GM19463 (cell line): ENCODE results near the gene MYO7A.

ENCODE experiments used
- ATAC-seq: cut with Tn5 transposase; IDR thresholded peaks from one replicate; pipeline ENCODE4 v1.9.1; 2021; ENCODE audit warnings: mild to moderate bottlenecking, moderate library complexity; ENCODE audit not compliant: unreplicated experiment

Gene MYO7A

DNA sequence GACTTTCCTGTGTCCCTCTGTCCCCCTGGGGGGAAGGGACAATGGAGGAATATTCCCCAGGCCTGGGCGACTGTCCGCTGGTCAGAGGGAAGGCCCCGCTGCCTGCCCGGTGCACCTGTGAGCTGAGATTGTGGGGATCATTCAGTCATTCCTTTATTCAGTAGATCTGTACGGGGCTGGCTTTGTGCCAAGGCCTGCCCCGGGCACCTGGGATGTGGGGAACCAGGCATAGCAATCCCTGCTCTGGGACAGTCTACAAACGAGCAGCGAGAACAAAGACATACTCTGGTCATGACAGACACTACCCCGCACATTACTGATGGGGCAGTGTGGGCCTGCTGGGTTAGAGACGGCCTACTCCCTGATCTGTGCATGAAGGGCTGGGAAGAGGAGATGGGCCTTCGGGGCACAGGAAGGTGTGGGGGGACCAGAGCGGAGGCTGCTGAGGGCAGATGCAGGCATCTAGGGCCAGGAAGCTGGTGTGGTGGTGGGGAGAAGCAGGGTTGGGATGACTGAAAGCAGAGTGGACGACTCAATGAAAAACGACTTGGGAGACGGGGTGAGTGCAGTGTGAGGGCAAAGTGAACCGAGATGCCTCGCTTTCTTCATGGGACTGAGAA, 1.8 kb upstream of the MYO7A start:
- no peak for ATAC-seq

DNA sequence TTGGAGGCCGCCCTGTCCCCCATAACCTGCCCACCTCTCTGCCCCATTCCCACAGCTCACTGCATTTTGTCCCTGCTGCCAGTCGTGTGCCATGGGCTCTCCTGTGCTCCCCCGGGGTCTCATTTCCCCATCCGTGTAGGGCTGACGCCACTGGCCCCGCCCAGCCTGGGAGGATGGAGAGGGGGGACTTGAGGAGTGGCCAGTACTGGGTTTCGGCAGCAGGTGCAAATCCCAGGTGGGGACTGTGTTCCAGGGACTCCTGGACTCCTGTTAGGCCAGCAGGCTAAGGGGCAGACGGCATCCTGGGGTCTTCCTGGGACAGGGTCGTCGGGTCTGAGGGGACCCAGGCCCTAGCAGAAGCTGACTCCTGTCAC, 1.2 kb upstream of the MYO7A start:
- ATAC-seq: no peak

DNA sequence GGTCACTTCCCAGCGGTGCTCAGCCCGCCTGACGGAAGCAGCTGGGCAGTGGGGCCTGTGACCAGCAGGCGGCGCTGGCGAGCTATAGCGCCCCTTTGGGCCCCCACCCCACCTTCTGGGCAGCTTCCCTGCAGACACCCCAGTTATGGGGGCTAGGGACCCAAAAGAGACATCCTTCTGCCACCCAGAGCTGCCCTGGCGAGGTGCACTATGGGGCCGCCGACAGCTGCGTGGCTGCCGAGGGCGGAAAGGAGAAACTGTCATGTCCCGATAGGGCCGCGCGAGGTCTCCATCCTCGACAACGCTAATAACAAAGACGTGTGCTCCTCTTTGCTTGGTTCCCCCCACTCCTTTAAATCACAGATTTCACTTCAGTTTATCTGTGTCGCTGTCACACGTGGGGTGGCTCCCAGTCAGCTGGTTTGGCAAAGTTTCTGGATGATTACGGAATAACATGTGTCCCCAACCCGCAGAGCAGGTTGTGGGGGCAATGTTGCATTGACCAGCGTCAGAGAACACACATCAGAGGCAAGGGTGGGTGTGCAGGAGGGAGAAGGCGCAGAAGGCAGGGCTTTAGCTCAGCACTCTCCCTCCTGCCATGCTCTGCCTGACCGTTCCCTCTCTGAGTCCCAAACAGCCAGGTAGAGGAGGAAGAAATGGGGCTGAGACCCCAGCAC, 673 bp upstream of the MYO7A start:
- ATAC-seq: no peak

DNA sequence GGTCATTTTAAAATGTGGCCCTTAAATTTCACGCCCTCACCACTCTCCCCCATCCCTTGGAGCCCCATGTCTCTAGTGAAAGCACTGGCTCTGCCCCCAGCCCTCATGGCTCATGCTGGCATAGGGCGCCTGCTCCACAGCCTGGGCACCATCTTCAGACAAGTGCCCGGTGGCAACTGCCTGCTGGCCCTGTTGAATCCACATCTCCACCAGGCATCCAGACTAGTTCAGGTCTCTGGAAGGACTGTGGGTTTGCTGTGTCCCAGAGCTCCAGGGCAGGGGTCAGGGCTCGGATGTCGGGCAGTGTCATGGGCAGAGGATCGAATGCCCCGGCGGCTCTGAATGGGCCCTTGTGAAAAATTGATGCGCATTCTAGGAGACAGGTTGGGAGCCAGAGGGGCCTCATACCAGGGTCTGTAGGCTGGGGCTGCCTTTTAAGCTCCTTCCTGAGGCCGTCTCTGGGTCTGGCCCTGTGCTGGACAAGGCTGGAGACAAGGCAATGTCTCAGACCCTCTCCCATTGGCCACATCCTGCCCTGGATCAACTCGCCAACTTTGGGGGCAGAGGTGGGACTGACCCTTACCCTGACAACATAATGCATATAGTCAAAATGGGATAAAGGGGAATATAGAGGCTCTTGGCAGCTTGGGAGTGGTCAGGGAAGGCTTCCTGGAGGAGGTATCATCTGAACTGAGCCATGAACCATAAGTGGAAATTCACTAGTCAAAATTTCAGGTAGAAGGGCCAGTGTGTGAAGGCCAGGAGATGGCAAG, 1.2 kb downstream of the MYO7A start:
- no peak for ATAC-seq

DNA sequence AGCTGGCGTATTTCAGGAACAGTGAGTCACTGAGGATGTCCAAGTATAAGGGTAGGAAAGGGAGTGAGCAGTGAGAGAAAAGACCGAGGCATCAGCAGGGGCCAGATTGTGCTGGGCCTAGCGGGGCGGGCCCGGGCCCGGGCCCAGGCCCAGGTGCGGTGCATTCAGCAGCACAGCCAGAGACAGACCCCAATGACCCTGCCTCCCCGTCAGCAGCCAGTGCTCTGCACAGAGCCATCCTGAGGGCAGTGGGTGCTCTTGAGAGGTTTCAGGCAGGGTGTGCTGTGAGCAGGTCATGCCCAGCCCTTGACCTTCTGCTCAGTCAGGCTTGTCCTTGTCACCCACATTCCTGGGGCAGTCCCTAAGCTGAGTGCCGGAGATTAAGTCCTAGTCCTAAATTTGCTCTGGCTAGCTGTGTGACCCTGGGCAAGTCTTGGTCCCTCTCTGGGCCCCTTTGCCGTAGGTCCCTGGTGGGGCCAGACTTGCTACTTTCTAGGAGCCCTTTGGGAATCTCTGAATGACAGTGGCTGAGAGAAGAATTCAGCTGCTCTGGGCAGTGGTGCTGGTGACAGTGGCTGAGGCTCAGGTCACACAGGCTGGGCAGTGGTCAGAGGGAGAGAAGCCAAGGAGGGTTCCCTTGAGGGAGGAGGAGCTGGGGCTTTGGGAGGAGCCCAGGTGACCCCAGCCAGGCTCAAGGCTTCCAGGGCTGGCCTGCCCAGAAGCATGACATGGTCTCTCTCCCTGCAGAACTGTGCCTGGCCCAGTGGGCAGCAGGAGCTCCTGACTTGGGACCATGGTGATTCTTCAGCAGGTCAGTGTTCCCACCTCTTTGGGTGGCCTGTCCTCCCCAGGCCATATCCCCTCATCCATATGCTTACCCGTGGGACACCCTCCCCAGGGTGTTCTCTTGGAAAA, 2.1 kb downstream of the MYO7A start:
- ATAC-seq: no peak

DNA sequence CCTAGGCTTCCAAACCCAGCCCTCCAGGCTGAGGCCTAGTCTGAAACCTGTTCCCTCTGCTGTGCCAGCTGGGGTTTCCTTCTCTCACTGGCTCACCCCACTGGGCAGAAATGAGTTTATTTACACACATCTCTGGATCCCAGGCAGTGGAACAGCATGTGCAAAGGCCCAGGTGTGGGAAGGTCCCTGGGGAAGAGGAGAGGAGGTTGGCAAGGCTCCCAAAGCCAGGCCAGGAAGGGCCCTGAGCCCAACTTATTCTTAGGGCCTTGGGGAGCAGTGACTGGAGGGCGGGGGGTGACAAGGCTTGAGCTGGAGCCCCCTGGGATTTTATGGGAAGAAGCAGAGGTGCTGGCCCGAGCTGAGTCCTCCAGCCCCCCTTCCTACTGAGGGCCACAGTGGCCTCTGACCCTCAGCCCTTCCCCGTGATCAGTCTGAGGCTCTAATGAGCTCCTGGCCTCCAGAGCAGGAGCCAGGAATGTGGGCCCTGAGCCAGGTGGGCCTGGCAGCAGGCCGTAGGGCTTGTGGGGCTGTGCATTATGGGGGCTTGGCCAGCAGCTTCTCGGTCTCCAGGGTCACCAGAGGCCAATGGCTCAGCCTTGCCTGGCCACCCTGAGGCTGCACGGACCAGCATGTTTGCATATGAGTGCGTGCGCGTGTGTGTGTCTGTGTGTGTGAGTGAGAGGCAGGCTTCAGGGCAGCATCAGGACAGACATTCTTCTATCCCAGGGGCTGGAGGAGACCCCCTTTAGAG, 2.9 kb downstream of the MYO7A start:
- no peak for ATAC-seq

DNA sequence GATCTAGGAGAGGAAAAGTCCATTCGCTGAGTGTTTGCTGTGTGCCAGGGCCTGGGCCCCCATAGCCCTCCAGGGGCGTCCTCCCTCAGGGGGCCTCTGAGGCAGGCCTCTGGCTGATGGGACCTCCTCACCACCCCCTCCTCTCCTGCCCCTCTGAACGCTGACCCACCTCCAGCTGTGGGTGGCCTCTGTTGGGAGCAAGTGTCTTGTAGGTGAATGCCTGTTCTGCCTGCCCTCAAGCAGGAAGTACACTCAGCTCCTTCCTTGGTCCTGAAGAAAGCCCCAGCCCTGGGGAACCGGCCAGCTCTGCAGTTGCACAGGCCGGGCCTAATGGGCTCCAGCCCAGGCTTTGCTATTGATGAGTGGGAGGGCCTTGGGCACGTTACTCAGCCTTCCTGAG, 3.5 kb downstream of the MYO7A start:
- ATAC-seq: no peak

DNA sequence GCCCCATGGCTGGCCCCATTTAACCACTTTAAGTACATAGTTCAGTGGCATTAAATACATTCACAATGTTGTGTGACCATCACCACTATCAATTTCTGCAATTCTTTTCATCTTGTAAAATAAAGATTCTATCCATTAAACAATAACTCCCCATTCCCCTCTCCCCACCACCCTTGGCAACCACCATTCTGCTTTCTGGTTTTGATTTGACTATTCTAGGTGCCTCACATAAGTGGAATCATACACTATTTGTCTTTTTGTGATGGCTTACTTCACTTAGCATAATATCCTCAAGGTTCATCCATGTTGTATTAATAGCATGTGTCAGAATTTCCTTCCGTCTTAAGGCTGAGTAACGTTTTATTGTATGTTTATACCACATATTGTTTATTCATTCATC, 7.0 kb downstream of the MYO7A start:
- no peak for ATAC-seq

DNA sequence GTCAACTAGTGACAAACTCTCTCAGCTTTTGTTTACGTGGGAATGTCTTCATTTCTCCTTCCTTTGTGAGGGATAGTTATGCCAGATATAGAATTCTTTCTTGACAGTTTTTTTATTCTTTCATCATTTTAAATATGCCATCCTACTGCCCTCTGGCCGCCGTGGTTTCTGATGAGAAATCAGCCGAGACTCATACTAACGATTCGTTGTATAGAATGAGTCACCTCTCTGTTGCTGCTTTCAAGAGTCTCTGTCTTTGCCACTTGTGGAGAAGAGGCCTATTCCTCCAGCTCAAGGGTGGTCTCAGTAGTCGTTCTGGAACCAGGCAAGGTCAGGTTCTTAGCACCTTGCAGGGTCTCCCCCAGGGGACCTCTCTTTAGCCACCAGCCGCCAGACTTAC, 8.0 kb downstream of the MYO7A start:
- ATAC-seq: no peak

DNA sequence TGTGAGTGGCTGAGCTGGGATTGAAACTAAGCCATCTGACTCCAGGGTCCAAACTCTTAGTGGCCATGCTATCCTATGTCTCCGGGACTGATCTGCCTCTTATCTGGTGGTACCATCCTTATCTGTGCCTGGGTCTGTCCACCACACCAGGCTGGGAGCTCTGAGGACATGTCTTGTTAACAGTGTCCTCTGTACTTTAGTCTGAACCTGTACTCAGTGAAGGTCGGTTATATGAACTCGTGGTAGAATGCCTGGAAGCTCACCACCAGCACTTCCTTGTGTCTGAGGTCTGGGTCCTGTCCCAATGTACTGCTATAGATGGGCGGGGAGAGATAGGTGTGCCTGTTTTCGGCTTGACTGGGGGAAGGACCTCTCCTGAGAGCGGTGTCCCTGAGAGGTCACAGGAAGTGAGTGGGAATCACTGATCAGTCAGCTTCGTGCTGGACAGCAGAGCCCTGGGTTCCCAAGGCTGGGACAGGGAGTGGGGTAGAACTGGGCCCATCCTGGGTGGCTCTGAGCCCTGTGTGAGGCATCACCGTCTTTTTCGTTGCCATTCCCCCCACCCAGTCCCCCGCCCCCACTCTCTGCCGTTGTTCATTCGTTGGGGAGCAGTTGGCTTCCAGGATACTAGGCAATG, 8.9 kb downstream of the MYO7A start:
- ATAC-seq: no peak

DNA sequence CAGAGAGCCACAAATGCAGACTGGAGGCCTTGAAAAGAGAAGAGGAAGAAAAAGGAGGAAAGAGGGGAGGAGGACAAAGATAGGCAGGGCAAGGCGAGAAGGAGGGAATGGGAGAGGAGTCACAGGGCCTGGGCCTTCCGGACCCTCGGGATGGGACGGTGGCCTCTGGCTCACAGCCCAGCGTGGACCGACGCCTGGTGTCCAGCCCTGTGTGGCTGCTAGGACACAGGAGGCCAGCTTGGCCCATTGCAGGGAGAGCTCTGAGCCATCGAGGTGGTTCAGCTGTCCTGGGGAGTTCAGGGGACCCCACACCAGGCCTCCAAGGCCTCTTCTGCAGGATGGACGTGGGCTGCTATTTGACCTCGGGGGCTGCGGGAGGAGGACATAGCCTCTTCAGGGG, 9.4 kb downstream of the MYO7A start:
- no peak for ATAC-seq

DNA sequence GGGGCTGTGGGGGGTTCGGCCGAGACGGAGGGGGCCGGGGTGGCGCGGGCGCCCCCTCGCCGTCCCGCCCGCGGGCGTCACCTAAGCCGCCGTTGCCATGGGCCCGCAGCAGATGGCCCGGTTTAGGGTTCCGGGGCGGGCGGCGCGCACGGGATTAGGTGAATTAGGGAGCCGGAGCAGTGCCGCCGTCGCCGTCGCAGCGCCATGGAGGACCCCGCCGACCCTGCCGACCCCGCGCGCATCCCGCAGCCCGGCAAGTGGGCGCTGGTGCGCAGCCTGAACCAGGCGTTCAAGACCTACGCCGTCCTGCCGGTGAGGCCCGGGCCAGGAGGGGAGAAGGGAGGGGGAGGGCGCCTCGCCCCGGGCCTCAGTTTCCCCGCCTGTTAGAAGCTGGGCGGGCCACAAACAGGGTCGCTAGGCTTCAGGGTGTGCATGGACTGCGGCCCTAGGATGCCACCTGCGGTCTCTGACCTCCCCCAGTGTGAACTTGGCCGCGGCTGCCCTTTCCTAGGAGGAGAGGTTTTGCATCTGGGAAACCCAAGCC, 10.1 kb downstream of the MYO7A start:
- ATAC-seq: no peak

DNA sequence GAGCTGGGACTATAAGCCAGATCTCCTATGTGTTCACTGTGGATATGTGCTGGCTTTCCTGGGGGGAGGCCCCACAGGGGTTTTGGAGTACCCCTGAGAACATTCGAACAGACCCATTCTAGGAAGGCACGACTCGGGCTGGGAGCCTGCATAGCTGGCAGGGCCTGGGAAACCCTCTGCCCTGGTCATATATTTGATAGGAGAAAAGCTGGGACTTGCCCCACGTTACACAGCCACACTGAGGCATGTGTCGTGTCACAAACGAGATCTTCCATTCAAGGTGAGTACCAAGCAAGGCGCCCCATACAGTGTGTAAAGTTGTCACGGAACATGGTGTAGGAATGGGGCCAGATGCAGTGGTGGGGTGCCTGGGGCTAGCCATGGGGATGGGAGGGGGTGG, 11.2 kb downstream of the MYO7A start:
- ATAC-seq: no peak

DNA sequence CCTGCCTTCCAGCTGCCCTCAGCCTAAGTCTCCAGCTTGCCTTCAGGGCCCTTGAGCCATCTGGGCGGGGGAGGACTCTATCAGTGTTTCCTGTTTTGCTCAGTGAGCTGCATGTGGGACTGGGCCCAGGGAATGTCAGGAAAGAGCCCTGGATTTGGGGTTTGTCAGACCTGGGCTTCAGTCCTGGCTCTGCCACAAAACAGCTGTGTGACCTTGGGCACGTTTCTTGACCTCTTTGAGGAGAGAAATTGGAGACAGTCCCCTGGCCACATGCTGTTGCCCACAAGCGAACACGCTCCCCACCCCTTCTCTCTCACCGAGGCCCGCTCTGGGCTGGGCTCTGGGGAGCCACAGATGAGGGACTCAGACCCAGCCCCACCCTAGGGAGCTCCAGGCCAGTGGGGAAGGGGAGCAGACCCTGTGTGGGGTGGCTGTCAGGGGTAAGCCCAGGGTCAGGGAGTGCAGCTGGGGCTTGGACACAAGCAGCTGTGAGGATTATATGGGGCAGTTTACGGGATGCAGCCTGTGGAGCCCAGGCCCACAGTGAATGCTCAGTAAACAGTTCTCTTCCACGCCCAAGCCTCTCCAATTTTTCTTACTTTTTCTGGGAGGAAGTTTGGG, 12.3 kb downstream of the MYO7A start:
- no peak for ATAC-seq

DNA sequence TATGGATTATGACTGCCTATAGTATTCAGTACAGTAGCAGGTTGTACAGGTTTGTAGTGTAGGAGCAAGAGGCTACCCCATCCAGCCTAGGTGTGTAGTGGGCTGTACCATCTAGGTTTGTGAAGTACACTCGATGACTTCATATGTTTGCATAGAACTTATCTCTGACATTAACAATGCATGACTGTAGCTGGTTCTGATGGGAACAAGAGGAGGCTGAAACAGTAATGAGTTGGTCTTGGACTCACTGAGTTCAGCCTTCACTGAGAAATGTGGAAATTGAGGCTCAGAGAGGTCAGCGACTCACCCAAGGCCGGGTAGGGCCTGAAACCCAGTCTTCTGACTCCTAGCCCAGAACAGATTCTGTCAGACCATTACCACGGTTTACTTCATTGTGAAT, 13.0 kb downstream of the MYO7A start:
- no peak for ATAC-seq

DNA sequence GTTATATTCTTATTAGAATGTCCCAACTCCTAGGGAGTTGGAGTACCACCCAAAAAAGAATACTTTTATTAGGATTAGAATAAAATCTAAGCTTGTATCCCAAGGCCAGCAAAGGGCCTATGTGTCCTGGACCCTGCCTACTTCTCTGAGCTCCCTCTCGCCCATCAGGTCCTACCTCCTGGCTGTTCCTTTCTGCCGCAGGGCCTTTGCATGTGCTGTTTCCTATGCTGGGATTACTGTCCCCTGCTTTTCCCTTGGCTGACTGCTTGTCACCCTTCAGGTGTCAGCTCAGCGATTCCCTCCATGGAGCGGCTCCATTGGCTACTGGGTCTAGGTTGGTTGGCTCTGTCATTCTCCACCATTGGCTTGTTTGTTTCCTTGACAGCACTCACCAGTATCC, 13.4 kb downstream of the MYO7A start:
- no peak for ATAC-seq

DNA sequence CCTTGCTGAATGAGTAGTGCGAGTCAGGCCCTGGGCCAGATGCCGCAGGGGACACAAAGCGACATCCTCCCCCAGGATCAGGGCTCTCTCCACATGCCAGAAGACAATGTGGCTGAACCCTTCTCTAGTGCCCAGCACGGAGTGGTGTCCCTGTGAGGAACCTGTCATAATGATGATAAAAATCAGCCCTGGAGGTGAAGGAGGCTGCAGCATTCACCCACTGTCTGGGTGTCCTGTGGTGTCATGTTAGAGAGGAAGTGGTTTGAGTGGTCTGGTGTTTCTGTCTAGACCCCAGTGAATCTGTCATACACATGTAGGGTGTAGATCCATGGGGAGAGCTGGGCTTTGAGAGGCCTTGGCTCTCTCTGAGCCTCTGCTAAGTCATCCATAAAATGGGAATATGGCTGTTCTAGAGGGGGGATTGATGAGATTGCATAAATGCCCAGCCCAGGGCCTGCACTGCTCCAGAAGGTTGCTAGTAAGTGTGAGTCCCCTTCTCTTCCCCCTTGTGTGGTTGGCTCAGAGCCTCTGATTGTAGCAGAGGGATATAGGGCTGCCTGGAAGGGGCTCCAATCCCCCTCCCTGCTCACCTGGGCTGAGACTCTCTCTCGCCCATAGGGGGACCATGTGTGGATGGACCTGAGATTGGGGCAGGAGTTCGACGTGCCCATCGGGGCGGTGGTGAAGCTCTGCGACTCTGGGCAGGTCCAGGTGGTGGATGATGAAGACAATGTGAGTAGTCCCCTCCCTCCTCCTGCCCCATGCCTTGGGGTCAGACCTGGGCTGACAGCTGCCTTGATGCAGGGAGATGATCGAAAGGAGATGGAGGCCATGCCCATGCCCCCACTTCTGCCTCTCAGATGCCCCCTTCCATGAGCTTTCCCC, 14.3 kb downstream of the MYO7A start:
- ATAC-seq: no peak

DNA sequence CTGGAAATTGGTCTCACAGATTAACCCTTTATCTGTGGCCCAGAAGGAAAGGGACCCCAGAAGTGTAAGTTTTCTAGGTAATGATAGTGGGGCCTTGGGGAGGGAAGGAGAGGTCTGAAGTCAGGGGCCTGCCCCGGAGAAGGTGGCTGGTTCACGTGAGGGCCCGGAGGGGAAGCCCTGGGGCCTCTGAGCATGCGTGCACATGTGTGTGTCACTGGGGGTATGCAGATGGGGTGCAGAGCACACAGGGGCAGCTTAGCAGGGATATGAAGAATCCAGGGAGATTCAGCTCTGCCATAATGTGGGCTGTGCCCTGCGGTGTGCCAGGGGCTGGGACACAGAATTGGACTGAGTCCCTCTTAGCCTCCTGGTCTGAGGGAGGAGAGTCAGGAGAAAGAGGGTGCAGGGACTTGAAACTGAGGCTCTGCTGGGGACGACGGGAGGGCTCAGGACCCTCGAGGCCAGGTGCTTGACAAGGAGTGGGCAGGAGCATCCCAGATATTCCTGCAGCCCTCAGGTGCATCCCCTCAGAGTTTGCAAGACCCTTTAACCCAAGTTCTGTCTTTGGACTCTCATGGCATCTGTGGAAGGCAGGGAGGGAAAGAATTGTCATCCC, 15.5 kb downstream of the MYO7A start:
- ATAC-seq: no peak
